DND-41 (cell line): Measurements from ENCODE around the gene ATF2.

ENCODE experiments used
- ATAC-seq: fragments of 200-7000 bp; cut with Tn5 transposase; 3 replicates; pipeline ENCODE4 v1.9.1; 2021; ENCODE audit warnings: low read depth; ENCODE audit not compliant: insufficient read depth
- DNase-seq: peaks from one replicate; pipeline ENCODE4 v3.0.0-alpha.2; 2020
- H2AFZ ChIP-seq: 2 replicates; pipeline ENCODE4 v1.6.0; 2012; ENCODE audit warnings: low read depth, low read length
- H3K27ac ChIP-seq: 2 replicates; pipeline ENCODE4 v1.5.1; 2012; ENCODE audit warnings: low read length, inconsistent platforms
- H3K27me3 ChIP-seq: fragments of 200-600 bp; sonication (generic); 2 replicates; pipeline ENCODE4 v1.6.0; 2012; ENCODE audit warnings: low read length, mild to moderate bottlenecking, inconsistent platforms; ENCODE audit not compliant: insufficient read depth, poor library complexity
- H3K36me3 ChIP-seq: 2 replicates; pipeline ENCODE4 v1.5.1; 2012; ENCODE audit warnings: low read length, inconsistent platforms; ENCODE audit not compliant: insufficient read depth
- H3K4me1 ChIP-seq: 2 replicates; pipeline ENCODE4 v1.5.1; 2012; ENCODE audit warnings: mild to moderate bottlenecking, low read length; ENCODE audit not compliant: insufficient read depth
- H3K4me2 ChIP-seq: 2 replicates; pipeline ENCODE4 v1.6.0; 2012; ENCODE audit warnings: mild to moderate bottlenecking, moderate library complexity, low read length, inconsistent platforms; ENCODE audit not compliant: insufficient read depth
- H3K4me3 ChIP-seq, 2 experiments: fragments of 200-600 bp in 1 of 2; shearing (Covaris generic) in 1 of 2; 2 replicates each; pipeline ENCODE4 v1.5.1; 2012 to 2016; ENCODE audit warnings: inconsistent platforms in 2 of 2, low read length in 2 of 2, mild to moderate bottlenecking in 2 of 2, low read depth in 1 of 2, moderate library complexity in 1 of 2
- H3K79me2 ChIP-seq: 2 replicates; pipeline ENCODE4 v1.6.0; 2012; ENCODE audit warnings: low read length, inconsistent platforms; ENCODE audit not compliant: insufficient read depth
- H3K9ac ChIP-seq: 2 replicates; pipeline ENCODE4 v1.6.0; 2012; ENCODE audit warnings: low read depth, mild to moderate bottlenecking, inconsistent platforms, low read length, moderate library complexity
- H3K9me3 ChIP-seq: 2 replicates; pipeline ENCODE4 v1.5.1; 2012; ENCODE audit warnings: low read length, moderate library complexity, mild to moderate bottlenecking, inconsistent platforms; ENCODE audit not compliant: insufficient read depth, severe bottlenecking
- H4K20me1 ChIP-seq: 2 replicates; pipeline ENCODE4 v1.6.0; 2012; ENCODE audit warnings: low read length; ENCODE audit not compliant: insufficient read depth
- CTCF ChIP-seq: IDR thresholded peaks from 2 replicates; pipeline ENCODE4 v1.5.1; 2012; ENCODE audit warnings: borderline replicate concordance, low read length, moderate library complexity, mild to moderate bottlenecking; ENCODE audit not compliant: poor library complexity, severe bottlenecking; ENCODE audit errors: extremely low read depth
- EZH2 ChIP-seq: IDR thresholded peaks from 3 replicates; pipeline ENCODE4 v1.6.1; 2012; ENCODE audit warnings: borderline replicate concordance, low read depth, mild to moderate bottlenecking, moderate library complexity, low read length, inconsistent platforms; ENCODE audit not compliant: severe bottlenecking

The ATF2 gene

GRCh38 chr2:175066411-175066810, 101.6 kb downstream of the ATF2 start:
- no peak for DNase-seq
- no peak overlapping the region for H3K9ac ChIP-seq
- no peaks in the 10 kb centered on the region for H3K79me2 ChIP-seq
- no peak overlapping the region for H3K4me2 ChIP-seq
- H3K4me1 ChIP-seq, result no peaks in the 10 kb centered on the region
- no peaks in the 10 kb centered on the region for H3K27me3 ChIP-seq
- no peak overlapping the region for H2AFZ ChIP-seq
- H3K9me3 ChIP-seq, result no peaks in the 10 kb centered on the region
- peaks cover 44% of the 10 kb centered on the region for H3K36me3 ChIP-seq
- no peak overlapping the region for H3K27ac ChIP-seq
- TF ChIP-seq CTCF (no peak), EZH2 (no peak)
- H4K20me1 ChIP-seq, result no peaks in the 10 kb centered on the region
- no peak overlapping the region for H3K4me3 ChIP-seq
- no peak for ATAC-seq

GRCh38 chr2:175064797-175065196, 103.2 kb downstream of the ATF2 start:
- no peak overlapping the region for H3K4me2 ChIP-seq
- ATAC-seq, result no peak
- H3K9ac ChIP-seq, result no peak overlapping the region
- H2AFZ ChIP-seq, result no peak overlapping the region
- H3K4me1 ChIP-seq, result no peaks in the 10 kb centered on the region
- H3K36me3 ChIP-seq, result peaks cover 40% of the 10 kb centered on the region
- H4K20me1 ChIP-seq, result no peaks in the 10 kb centered on the region
- no peak for TF ChIP-seq CTCF
- no peak for TF ChIP-seq EZH2
- no peak for DNase-seq
- H3K79me2 ChIP-seq, result no peaks in the 10 kb centered on the region
- no peaks in the 10 kb centered on the region for H3K9me3 ChIP-seq
- no peaks in the 10 kb centered on the region for H3K27me3 ChIP-seq
- H3K4me3 ChIP-seq, result no peak overlapping the region
- no peak overlapping the region for H3K27ac ChIP-seq

- Histone ChIP-seq H3K4me3 (no peak overlapping the region), H3K4me2 (no peak overlapping the region), H3K36me3 (peaks cover 37% of the 10 kb centered on the region), H3K27ac (no peak overlapping the region), H4K20me1 (no peaks in the 10 kb centered on the region), H3K27me3 (no peaks in the 10 kb centered on the region), H3K9me3 (no peaks in the 10 kb centered on the region), H3K9ac (no peak overlapping the region), H3K4me1 (no peaks in the 10 kb centered on the region), H2AFZ (no peak overlapping the region), H3K79me2 (no peaks in the 10 kb centered on the region)
- ATAC-seq (no peak), DNase-seq (no peak)
- no peak for TF ChIP-seq CTCF
- no peak for TF ChIP-seq EZH2
Observed at GRCh38 chr2:175063741-175064140, 104.3 kb downstream of the ATF2 start.
